H1 (cell line): Measurements from ENCODE around the gene MICU1.

ENCODE experiments used
- CEBPB ChIP-seq: IDR thresholded peaks from 2 replicates; pipeline ENCODE4 v1.6.1; 2012; ENCODE audit warnings: low read depth, low read length
- CTCF ChIP-seq, 3 experiments: IDR thresholded peaks; 1 replicate in 2 of 3; 2 replicates in 1 of 3; pipeline versions ENCODE4 v1.5.1 to v1.6.1; 2011; ENCODE audit warnings: low read length in 3 of 3, mild to moderate bottlenecking in 3 of 3, inconsistent platforms in 2 of 3, low read depth in 1 of 3, moderate library complexity in 1 of 3; ENCODE audit not compliant: insufficient read depth in 1 of 3; ENCODE audit errors: control extremely low read depth in 1 of 3
- EZH2 ChIP-seq: fragments of 200-600 bp; sonication (generic); IDR thresholded peaks from 2 replicates; pipeline ENCODE4 v1.7.1; 2012; ENCODE audit warnings: low read depth, mild to moderate bottlenecking, moderate library complexity, low read length, inconsistent platforms; ENCODE audit not compliant: severe bottlenecking
- GABPA ChIP-seq: IDR thresholded peaks from 2 replicates; pipeline ENCODE4 v1.6.1; 2011; ENCODE audit warnings: mild to moderate bottlenecking, low read length, moderate library complexity, borderline replicate concordance; ENCODE audit not compliant: insufficient read depth
- HDAC6 ChIP-seq: IDR thresholded peaks from one replicate; pipeline ENCODE4 v1.7.1; 2012; ENCODE audit warnings: low read depth, mild to moderate bottlenecking, inconsistent platforms, low read length, moderate library complexity
- POLR2A ChIP-seq, 2 experiments: IDR thresholded peaks; 1 replicate in 1 of 2; 2 replicates in 1 of 2; pipeline ENCODE4 v1.6.1; 2011; ENCODE audit warnings: low read depth in 2 of 2, low read length in 2 of 2, mild to moderate bottlenecking in 2 of 2; ENCODE audit errors: control extremely low read depth in 1 of 2
- POLR2AphosphoS5 ChIP-seq: IDR thresholded peaks from 2 replicates; pipeline ENCODE4 v1.6.1; 2011; ENCODE audit warnings: low read depth, low read length

- TF ChIP-seq CTCF (IDR thresholded peaks at IDR 0.05; ENCODE audit: control extremely low read depth in 1 of 3, insufficient read depth in 1 of 3, low read depth in 1 of 3, low read length in 3 of 3), result no peak
- no peak for TF ChIP-seq POLR2AphosphoS5
- no peak for TF ChIP-seq POLR2A (IDR thresholded peaks at IDR 0.05; ENCODE audit: control extremely low read depth in 1 of 2, low read depth in 2 of 2, low read length in 2 of 2)
- no peak for TF ChIP-seq HDAC6
- no peak for TF ChIP-seq CEBPB
- TF ChIP-seq GABPA, result no peak
- TF ChIP-seq EZH2, result no peak
Observed at GRCh38 chr10:72503694-72504438, 122.0 kb downstream of the MICU1 start.
